AG04450 (cell line): Measurements from ENCODE around the gene KLC1. TPM values are rescaled to one million over a fixed set of nuclear protein-coding genes. Genes with fewer than 3 reads are reported as not detected.
A peak's percentile ranks its signal among the peaks of the same experiment; 100 is the strongest.

ENCODE experiments used
- CTCF ChIA-PET: fragments of 300-600, 350-600 bp; formaldehyde crosslinking; extraction: SDS; loops from one replicate; lab custom pipeline; 2022; ENCODE audit warnings: antibody characterized with exemption, inconsistent platforms; lab: Charles Lee
- POLR2A ChIA-PET: fragments of 350-600 bp; formaldehyde crosslinking; extraction: SDS; loops from one replicate; lab custom pipeline; 2021; ENCODE audit warnings: antibody characterized with exemption, inconsistent platforms; lab: Yijun Ruan, JAX
- DNase-seq: peaks from one replicate; pipeline ENCODE4 v3.0.0-alpha.2; 2011; ENCODE audit warnings: low read depth, low spot score
- H3K27ac ChIP-seq: one replicate; pipeline ENCODE4 v1.5.1; 2012; ENCODE audit warnings: low read depth, low read length, control low read depth
- H3K27me3 ChIP-seq: one replicate; pipeline ENCODE4 v1.6.0; 2012; ENCODE audit warnings: low read length; ENCODE audit not compliant: control insufficient read depth, insufficient read depth
- H3K4me3 ChIP-seq: 2 replicates; pipeline ENCODE4 v1.5.1; 2011; ENCODE audit warnings: mild to moderate bottlenecking, low read depth, low read length, control low read depth
- H3K9me3 ChIP-seq: 2 replicates; pipeline ENCODE4 v1.5.1; 2012; ENCODE audit warnings: low read length; ENCODE audit not compliant: control insufficient read depth, insufficient read depth
- polyA plus RNA-seq: library from polyadenylated mRNA; depleted of rRNA; stranded (reverse); fragments of >200 nt; gene quantifications from 2 replicates; pipeline ENCODE4 v1.2.3, GENCODE V29; 2011
- TF ChIP-seq, protein P1 (sequence below): IDR thresholded peaks from 2 replicates; pipeline ENCODE4 v1.5.1; 2011; ENCODE audit warnings: low read depth, low read length, control low read depth, inconsistent platforms

KLC1 gene
- polyA plus RNA-seq, 1 experiment = 160 TPM

DNA sequence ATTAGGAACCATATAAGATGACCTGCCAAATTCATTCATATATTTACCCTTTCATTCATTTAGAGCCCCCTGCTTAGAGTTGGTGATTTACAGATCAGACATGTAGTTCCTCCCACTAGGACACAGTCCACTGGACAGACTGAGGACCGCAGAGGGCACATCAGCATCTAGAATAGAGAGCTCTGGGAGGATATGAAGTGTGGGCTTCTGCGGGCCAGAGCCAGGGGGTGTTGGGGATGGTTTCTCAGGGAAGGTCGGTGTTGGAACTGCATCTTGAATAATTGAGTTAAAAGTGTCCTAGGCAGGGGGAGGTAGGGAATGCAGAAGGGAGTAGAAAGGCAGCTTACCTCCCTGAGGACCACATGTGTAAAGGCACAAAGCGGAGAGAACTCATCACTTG is 42.9 kb downstream of the KLC1 start:
- CTCF ChIA-PET = no interaction called here
- Histone ChIP-seq H3K27ac (no peak overlapping the region), H3K9me3 (no peaks in the 10 kb centered on the region), H3K27me3 (no peaks in the 10 kb centered on the region), H3K4me3 (no peak overlapping the region)
- POLR2A ChIA-PET = no interaction called here
- DNase-seq = no peak
- TF ChIP-seq, protein P1, sequence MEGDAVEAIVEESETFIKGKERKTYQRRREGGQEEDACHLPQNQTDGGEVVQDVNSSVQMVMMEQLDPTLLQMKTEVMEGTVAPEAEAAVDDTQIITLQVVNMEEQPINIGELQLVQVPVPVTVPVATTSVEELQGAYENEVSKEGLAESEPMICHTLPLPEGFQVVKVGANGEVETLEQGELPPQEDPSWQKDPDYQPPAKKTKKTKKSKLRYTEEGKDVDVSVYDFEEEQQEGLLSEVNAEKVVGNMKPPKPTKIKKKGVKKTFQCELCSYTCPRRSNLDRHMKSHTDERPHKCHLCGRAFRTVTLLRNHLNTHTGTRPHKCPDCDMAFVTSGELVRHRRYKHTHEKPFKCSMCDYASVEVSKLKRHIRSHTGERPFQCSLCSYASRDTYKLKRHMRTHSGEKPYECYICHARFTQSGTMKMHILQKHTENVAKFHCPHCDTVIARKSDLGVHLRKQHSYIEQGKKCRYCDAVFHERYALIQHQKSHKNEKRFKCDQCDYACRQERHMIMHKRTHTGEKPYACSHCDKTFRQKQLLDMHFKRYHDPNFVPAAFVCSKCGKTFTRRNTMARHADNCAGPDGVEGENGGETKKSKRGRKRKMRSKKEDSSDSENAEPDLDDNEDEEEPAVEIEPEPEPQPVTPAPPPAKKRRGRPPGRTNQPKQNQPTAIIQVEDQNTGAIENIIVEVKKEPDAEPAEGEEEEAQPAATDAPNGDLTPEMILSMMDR = no peak

DNA sequence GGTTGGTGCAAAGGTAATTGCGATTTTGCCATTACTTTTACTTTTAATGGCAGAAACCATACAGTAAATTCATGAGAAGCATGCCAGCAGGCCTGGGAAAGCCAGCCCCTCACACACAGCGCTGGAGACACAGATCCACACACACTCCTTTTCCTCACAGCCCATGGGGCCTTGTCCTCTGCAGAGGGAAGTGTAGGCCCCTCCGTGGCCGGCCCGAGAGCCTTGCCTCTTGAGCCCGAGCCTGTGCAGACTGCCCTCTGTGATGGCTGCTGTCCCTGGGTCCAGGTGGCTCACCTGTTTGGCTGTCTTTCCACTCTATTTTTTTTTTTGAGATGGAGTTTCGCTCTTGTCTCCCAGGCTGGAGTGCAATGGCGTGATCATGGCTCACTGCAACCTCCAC is 46.9 kb downstream of the KLC1 start:
- CTCF ChIA-PET = interaction anchor here (1.1 kb wide), 1 partner anchor 102 kb away, joined by 14 read pairs; no protein-coding TSS in a partner anchor
- TF ChIP-seq, protein P1 = no peak
- no peaks in the 10 kb centered on the region for H3K27me3 ChIP-seq
- no peak overlapping the region for H3K4me3 ChIP-seq
- H3K27ac ChIP-seq = no peak overlapping the region
- no peaks in the 10 kb centered on the region for H3K9me3 ChIP-seq
- no peak for DNase-seq
- POLR2A ChIA-PET = no interaction called here

DNA sequence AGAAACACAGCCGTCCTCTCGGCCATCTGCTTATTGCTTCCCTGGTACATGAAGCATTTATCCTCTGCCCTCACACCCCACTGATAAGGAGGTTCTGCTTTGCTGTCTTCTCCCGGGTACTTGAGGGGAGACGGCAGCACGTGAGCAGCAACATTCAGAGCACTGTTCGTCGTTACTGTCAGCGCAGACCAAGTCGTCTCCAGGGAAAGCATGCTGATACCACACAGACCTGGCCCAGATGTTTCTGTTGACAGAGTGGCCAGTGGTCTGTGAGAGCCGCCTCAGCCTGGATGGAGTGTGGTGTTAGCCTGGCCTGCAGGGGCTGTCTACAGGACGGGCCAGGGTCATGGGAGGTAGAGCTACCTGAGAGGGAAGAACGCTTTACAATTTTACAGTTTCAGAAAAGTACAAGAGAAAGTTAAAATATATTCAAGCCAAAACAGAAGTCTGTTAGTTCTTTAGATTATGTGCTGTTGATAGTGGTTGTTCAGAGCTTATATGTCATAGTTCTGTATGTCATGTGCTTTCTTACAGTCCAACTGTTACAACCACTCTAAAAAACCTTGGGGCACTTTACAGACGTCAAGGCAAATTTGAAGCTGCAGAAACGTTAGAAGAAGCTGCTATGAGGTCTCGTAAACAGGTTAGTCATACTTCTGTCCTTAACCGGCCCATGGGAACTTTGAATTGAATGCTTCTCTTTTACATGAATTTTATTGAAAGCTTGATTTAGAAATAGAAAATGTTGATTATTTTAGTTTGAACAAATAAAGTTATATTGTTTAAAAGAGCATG is 48.1 kb downstream of the KLC1 start:
- ChIA-PET CTCF (interaction anchor here (1.0 to 1.1 kb wide), 2 partner anchors 10 to 103 kb away, joined by 3 to 14 read pairs; no protein-coding TSS in a partner anchor), POLR2A (no interaction called here)

DNA sequence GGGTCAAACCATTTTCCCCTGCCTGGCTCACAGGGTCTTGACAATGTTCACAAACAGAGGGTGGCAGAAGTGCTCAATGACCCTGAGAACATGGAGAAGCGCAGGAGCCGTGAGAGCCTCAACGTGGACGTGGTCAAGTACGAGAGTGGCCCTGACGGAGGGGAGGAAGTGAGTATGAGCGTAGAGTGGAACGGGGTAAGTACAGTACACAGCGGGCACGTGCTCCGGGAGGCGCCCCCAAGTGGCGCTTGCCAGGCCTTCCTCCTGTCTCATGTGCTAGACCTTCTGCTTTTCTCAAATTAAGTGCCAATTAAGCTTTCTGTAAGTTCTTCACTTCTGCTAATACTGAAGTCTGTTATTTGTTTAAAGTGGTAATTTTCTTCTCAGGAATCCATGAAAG is 50.3 kb downstream of the KLC1 start:
- no peak overlapping the region for H3K4me3 ChIP-seq
- TF ChIP-seq, protein P1 = peak; percentile 42
- POLR2A ChIA-PET = interaction anchor here (0.6 kb wide), 1 partner anchor 46 kb away, joined by 3 read pairs; no protein-coding TSS in a partner anchor
- no peak for DNase-seq
- CTCF ChIA-PET = interaction anchor here (0.9 to 1.2 kb wide), 2 partner anchors 103 to 108 kb away, joined by 3 to 4 read pairs; no protein-coding TSS in a partner anchor
- H3K27ac ChIP-seq = no peak overlapping the region
- H3K9me3 ChIP-seq = no peaks in the 10 kb centered on the region
- H3K27me3 ChIP-seq = no peaks in the 10 kb centered on the region

More for the DNA sequence above, 48.1 kb downstream of the KLC1 start:
- Histone ChIP-seq H3K27ac (no peak overlapping the region), H3K27me3 (no peaks in the 10 kb centered on the region), H3K9me3 (no peaks in the 10 kb centered on the region), H3K4me3 (no peak overlapping the region)
- DNase-seq = no peak
- TF ChIP-seq, protein P1 = no peak
